GM21515 (cell line): ENCODE data around the gene TEX14.
"Not testable (repeated sequence)": the region's sequence is repeated elsewhere in the genome, so short reads cannot be mapped to it uniquely, and the experiment has no call there.

Source experiments
- ATAC-seq: cut with Tn5 transposase; IDR thresholded peaks from one replicate; pipeline ENCODE4 v1.9.1; 2021; ENCODE audit not compliant: unreplicated experiment

Gene TEX14

DNA sequence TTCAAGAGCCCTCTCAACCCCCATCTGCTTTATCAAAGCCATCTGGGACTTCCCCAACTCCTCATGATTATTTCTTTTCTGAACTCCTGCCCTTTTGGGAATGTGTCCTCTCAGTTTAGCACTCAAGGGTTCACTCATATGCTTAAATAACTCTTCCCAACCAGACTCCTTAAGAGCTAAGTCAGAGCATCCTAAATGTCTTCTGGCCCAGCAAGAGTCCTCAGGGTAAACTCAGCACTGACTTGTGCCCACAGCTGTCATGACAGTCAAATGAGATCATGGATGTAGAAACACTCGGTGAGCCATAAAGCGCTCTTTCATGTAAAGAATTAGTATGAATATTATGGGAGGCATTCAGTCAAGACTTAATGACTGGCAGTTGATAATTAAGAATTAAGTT is 85.9 kb downstream of the TEX14 start:
- no peak for ATAC-seq

DNA sequence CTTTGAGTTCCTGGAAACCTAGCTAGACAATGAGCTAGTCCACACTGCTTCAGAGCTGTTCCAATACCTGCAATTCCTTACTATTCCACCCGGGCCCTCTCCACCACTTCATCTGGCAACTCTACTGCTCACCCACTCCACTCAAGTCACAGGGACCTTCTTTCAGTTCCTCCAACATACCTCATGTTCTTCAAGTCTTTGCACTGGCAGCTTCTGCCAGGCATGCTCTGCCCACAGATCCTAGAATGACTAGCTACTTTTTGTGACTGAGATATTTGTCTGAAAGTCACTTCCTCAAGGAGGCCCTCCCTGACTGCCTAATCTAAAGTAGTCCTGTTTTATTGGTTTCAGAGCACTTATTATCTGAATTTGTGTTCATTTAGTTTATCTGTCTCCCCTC is 86.4 kb downstream of the TEX14 start:
- ATAC-seq = no peak

DNA sequence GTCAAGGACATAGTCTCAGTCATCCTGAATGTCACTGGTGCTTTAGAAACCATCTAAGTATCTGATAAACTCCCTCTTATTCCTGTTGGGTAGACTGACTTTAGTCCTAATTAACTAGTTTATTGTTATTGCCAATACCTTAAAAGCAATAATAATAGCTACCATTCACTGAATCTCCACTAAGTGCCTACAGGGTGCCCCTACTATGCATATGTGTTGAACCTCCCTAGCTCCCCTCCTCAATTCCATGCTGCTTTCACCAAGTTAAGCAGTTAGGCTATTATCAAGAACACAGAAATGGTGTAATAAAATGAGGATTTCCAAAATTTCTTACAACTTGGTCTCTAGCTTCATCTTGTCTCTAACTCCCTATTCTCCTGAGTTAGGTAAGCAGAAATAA is 89.9 kb downstream of the TEX14 start:
- no peak for ATAC-seq

DNA sequence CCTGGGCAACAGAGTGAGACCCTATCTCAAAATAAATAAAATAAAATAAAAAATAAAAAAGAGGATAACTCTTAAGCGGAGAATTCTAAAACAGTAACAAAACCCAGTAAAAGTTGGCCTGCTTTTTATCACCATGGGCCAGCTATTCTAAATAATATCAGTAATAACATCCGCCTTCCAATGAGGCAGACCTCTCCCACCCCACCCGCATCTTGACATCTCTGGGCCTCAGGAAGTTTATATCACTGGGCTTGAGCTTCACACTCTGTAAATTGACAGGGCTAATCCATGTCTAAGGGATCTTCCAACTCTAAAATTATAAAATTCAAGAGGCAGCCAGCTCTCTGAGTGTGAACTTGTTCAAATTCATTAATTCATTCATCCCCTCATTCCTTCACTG is 94.5 kb downstream of the TEX14 start:
- ATAC-seq = no peak

DNA sequence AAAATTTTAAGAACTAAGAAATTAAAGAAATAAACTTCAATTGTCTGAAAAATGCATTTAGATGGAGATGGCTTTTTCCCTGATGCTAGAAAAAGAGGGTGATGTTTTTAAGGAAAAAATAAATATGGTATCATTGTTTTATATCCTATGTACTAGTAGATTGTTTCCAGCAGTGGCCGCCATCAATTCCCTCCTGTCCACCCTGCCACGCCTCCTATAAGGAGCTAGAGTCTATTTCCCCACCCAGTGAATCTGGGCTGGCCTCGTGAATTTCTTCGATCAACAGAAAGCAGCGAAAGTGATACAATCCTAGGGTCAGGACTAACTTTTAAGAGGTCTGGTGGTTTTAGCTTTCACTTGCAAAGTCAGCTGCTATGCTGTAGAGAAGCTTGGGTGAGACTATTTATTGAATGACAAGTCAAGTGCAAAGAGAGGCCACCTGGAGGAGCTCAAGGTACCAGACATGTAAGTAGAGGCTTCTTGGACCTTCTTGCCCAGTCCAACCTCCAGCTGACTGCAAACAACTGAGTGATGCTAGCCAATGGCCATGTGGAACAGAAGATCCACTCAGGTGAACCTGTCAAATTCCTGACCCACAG is 96.6 kb downstream of the TEX14 start:
- ATAC-seq = no peak

DNA sequence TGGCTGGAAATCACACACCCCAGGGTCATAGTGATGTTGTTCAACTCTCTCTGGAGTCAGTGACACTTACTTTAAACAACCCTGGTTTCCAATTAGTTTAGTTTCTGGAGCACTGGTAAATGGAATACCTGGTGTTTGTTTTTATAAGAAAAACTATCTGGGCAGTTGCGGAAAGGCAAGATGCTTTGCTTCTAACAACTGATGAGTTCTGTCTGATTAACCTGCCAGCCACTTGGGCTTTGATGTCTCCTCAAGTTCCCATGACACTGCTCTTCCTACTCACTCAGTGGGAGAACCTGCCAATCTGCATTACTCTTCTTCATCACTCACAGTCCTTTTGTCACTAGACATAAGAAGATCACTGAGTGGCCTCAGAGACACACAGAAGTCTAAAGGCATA is 98.7 kb downstream of the TEX14 start:
- ATAC-seq = no peak

DNA sequence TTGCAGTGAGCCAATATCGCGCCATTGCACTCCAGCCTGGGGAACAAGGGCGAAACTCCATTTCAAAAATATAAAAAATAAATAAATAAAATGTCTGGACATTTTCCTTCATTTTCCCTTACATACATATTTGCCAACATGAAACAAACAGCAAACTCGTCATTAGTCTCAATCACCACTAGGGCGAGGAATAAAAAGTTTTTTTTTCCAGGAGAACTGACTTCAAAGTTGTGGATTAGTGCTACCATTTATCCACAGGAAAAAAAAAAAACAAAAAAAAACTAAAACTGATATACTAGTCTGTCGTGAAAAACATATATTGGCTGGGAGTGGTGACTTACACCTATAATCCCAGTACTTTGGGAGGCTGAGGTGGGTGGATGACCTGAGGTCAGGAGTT is 100.4 kb downstream of the TEX14 start:
- ATAC-seq = no peak

DNA sequence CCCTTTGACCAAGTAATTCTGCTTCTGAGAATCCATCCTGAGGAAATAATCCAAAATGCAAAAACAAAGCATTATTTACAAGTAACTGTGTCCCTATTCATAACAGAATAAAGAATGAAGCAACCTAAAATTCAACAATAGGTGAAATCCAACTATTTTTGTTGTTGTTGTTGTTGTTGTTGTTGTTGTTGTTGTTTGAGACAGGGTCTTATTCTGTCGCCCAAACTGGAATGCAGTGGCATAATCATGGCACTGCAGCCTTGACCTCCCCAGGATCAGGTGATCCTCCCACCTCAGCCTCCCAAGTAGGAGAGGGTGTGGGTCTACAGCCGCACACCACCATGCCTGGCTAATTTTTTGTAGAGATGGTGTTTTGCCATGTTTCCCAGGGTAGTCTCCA is 101.5 kb downstream of the TEX14 start:
- no peak for ATAC-seq

DNA sequence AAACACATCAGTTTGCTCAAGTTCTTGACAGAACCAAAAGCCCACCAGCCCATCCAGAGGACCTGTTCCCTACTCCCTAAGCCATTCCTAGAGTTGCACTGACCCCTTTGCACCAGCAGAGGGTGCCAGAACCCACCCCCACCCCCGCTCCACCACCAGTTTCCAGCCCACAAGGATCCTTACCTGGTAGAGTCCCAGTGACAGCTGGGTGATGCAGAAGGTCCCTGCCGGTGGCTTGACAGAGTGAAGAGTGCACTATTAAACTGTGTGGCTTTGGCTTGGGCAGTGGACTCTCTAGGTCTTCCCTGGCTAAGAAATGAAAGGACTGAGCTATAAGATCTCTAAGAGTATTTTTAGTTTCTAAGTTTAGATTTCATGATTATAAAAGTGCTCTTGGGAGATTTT is 104.1 kb downstream of the TEX14 start:
- no peak for ATAC-seq

DNA sequence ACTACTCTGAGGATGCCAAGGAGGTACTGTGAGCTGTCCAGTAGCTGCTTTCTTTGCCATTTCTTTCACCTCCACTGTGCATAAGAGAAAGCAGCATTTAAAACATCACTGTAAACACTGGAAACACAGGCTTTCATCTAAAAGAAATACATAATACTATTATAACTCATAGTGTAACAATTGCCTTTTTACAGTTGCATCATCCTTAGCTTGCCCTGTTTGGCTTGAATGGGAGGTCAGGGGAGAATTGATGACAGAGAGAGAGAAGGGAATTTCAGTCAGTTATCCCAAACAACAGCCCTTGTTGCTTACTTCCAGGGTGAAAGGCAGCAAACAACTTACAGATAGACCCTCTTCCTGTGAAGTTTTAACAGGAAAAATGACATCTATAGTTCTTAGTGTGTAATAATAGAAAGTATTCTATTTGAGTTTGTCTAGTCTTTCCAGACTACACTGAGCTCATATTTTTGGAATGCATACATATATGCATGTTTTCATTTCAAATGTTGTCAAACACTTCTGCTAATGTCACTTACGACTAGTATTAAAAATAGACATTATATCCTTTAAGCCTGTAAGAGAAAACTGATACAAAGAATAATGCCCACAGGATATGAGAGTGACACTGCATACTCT is 105.7 kb downstream of the TEX14 start:
- ATAC-seq = no peak

DNA sequence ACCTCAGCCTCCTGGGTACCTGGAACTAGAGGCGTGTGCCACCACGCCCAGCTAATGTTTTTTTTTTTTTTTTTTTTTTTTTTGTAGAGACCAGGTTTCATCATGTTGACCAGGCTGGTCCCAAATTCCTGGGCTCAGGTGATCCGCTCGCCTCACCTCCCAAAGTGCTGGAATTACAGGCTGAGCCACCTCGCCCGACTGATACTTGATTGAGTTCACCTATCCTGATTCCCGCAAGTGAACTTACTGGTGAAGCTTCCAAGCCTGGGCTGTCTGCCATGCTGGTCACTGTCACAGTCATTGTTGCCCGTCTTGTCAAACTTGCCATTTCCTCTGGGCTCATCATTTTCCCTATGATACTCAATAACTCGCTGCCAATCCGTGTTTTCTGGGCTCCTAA is 106.3 kb downstream of the TEX14 start:
- ATAC-seq = no peak

DNA sequence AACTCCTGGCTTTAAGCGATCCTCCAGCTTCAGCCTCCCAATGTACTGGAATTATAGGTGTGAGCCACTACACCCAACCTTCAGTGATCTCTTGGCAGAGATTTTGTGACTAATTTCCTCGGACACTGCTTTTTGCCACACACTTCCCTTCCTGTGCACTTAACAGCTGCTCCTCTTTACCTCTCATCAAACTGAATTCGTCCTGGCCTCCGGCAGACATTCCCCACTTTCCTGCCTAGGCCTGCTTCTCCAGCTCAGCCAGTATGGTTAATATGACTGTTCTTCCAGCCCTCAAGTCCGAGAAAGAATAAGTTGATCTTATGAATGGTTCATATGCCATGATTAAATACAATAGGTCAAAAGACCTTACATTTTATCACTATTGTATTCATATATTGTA is 108.4 kb downstream of the TEX14 start:
- ATAC-seq = no peak

DNA sequence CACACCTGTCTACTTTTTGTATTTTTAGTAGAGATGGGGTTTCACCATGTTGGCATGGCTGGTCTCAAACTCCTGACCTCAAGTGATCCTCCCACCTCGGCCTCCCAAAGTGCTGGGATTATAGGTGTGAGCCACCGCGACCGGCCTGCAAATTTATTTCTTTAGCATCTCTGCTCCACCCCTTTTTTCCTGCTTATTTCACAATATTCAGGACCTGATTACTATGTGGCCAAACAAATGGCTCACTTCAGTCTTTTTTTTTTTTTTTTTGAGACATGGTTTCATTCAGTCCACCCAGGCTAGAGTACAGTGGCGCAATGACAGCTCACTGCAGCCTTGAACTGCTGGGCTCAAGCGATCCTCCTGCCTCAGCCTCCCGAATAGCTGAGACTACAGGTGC is 109.1 kb downstream of the TEX14 start:
- not testable (repeated sequence) for ATAC-seq

DNA sequence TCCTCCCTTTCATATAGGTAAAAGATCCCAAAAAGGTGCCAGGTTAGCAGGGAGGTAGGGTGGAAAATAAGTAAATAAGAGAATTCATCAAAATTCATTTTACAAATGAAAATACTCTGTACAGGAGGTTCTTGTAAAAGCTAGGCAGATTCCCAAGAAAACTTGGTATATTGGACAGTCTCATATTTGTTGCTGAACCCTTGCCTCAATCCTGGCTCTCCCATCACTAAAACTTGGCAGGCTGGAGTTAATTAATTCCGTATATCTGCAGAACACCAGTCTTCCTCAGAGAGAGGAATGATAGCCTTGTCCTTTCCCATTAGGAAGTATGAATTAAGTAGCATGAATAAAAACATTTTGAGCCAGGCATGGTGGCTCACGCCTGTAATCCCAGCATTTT is 111.2 kb downstream of the TEX14 start:
- ATAC-seq = no peak

DNA sequence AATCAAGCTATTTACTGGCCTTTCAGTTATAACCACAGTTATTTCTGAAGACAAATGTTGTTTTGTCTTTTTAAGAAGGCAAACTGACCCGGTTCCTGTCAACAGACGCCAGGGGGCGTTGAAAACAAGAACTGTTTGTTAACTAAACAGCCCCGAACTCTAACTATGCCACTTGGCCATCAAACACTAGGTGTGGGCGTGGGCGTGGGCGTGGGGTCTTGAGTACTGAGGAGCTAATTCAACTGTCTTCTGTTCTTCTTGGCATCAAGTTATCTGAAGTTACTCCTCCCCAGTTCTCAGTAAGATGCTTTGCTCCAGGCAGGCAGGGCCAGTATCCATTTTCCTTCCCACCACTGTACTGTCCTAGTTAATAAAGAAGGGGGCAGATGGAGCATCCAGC is 114.1 kb downstream of the TEX14 start:
- ATAC-seq = no peak

DNA sequence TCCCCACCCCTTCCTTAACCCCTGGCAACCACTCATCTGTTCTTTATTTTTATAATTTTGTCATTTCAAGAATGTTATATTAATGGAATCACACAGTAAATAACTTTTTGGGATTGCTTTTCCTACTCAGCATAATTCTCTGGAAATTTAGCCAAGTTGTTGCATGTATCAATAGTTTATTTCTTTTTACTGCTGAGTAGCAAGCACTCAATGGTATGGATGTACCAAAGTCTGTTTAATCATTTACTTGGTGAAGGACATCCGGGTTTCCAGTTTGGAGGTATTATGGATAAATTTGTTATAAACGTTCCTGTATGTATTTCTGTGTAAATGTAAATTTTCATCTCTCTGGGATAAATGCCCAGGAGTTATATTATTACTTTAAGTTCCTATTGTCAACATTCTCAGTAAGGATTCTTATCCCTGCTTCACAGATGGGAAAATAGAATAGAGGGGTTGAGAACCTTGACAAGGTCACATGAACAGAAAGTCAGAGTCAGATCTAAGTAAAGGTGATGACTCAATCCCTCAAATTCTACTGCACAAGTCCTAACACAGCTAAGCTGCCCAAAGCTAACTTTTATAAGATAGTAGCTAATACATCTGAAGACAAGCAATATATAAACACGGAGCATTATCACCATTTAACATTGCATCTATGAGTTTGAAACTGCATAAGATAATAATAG is 115.0 kb downstream of the TEX14 start:
- no peak for ATAC-seq

DNA sequence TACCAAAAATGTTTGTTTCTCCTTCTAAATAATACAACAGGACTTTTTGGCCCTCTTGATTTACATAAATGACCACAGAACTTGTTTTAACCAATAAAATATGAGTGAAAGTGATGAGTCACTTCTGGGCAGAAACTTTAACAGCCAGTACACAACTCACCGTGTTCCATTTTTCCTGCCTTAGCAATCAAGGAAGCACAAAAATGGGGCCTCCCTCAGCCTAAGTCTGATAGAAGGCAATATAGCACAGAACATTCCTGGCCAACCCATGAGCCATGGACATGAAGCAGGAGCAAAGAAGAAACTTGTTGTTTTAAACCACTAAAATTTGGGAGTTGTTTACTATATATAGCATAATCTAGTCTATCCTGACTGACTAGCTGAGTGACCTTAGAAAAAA is 116.3 kb downstream of the TEX14 start:
- ATAC-seq = no peak

DNA sequence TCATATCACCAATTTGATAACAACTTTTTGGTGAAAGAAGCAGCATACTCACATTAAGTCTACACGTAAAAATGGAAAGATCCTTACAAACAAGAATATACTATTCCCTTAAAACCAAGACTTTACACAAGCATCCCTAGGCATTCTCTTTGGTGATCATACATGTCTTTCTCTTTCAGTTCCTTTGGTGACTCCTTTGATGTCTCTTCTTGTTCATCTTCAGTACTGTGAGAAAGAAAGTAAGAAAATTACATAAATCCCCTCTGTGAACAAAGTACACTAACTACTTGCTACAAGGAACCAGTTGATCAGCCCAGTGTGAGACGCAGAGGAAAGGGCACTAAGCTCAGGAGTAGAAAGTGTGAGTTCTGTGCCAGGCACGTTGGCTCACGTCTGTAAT is 117.8 kb downstream of the TEX14 start:
- no peak for ATAC-seq

DNA sequence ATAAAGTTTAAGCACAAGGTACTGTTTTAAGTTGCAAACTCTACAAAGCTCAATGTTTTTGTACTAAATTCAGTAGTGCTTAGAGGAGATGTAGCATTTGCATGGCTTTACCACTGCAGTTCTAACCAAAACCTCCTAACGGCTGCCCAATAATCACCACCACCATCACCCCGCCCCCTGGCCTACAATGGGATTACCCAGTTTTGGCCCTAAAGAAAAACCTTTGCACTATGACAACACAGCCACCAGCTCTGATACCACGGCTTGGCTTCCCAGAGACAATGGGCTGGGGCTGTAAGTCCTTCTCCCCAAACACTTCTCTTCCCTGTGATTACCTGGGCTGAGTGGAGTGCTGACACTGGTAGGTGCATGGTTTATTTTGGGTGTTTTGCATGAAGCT is 119.0 kb downstream of the TEX14 start:
- no peak for ATAC-seq

DNA sequence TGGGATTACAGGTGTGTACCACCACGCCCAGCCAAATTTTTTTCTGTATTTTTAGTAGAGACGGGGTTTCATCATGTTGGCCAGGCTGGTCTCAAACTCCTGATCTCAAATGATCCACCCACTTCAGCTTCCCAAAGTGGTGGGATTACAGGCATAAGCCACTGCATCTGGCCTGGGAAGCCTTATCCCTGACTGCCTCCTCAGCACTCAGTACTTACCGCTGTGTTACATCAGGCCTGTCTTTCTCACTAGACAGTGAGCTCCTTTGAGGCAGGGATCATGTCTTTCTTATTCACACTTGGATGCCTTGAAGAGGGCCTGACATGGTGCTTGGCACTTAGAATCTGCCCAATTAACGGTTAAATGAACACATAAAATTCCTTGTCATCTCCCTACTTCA is 121.1 kb downstream of the TEX14 start:
- ATAC-seq = no peak

DNA sequence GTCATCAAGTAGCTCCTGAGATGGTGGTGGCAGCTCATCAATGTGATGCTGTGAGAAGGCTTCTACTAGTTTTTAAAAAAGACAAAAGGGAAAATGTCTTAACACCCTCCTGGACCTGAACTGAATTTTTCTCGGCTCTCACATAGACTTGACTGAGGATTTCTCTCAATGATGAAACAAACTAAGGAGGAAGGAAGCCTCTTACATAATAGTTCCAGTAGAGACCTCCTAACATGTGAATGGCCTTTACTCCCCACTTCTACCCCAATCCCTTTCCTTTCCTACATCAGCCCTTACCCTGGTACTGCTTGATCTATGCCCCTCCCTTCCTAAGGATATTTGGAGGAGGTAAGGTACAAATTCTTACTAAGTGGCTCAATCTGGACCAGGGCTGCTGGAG is 122.6 kb downstream of the TEX14 start:
- no peak for ATAC-seq

DNA sequence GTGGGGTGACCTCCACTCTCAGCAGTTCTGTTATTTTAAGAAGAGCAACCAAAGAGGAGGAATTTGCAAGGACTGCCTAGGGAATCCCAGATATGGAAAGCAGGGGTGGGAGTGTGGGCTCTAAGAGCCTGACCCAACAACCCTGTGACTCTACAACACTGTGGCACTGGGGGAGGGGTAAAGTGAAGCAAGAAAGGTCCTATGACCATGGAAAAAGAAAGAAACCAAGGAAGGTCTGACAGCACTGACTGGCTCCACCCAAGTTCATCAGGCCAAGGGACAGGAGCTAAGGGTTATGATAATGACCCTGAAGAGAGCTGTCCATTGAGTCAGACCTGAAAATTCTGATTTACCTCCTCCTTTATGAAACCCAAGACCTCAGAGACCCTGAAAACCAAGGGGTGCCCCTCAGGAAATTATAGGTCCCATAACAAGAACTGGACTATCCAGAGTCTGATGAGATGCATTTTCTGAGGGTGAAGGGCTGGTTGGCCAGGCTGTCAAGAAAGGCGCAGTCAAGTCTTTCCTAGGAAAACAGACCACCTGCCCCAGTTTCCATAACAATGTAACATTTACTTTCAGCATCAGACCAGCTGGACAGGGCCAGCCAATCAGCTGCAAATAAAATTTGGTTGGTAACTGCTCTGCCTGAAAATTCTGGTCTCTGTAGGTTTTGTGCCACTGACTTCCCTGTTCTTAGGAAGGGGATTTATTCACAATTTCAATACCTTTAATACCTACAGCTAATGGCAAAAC is 123.6 kb downstream of the TEX14 start:
- no peak for ATAC-seq
